Adipose tissue (tissue), 3 donors: ENCODE measurements around the gene PLCB4. TPM values are rescaled to one million over a fixed set of nuclear protein-coding genes. Genes with fewer than 3 reads are reported as not detected.
"Not testable (repeated sequence)": the region's sequence is repeated elsewhere in the genome, so short reads cannot be mapped to it uniquely, and the experiment has no call there.

Experiments used
- H3K27ac ChIP-seq: one replicate; pipeline ENCODE4 v1.5.1; 2013; ENCODE audit warnings: low read depth, low read length
- WGBS, 3 donors: extraction: QIAGEN DNeasy Blood & Tissue Kit; methylation state at CpG; one replicate each; pipeline ENCODE4 v1.1.7; 2013; 5-methylcytosine and 5-hydroxymethylcytosine counted together
- polyA plus RNA-seq, 3 donors: library from polyadenylated mRNA; stranded (reverse); fragments of 200-250 nt; gene quantifications; one replicate each; pipeline ENCODE4 v1.2.3, GENCODE V29; 2013
- donor health status: healthy with polysubstance abuse.
- donor health status: Bipolar disorder and iron deficiency.
- donor health status: healthy.

Gene PLCB4
- polyA plus RNA-seq, 3 donors, result 1.5 to 11.4 (median 5.7) TPM

GRCh38 chr20:9150679-9151078 is 81.8 kb downstream of the PLCB4 start:
- WGBS, 3 donors, result 76 to 94% (median 89%) methylated on average over 3 of the region's 3 CpGs
- H3K27ac ChIP-seq, result no peak overlapping the region

- not testable (repeated sequence) for H3K27ac ChIP-seq
- 88 to 100% (median 94%) methylated on average over 1 of the region's 1 CpG for WGBS, 3 donors
These were observed 83.3 kb downstream of the PLCB4 start for GRCh38 chr20:9152139-9152538.

- WGBS, 3 donors, result 82 to 91% (median 85%) methylated on average over 1 of the region's 1 CpG
- no peak overlapping the region for H3K27ac ChIP-seq
These were observed 85.7 kb downstream of the PLCB4 start for GRCh38 chr20:9154464-9155024.

- no peak overlapping the region for H3K27ac ChIP-seq
- 45 to 62% (median 62%) methylated on average over 4 of the region's 4 CpGs for WGBS, 3 donors
These were observed 87.8 kb downstream of the PLCB4 start for GRCh38 chr20:9156529-9157280.

DNA sequence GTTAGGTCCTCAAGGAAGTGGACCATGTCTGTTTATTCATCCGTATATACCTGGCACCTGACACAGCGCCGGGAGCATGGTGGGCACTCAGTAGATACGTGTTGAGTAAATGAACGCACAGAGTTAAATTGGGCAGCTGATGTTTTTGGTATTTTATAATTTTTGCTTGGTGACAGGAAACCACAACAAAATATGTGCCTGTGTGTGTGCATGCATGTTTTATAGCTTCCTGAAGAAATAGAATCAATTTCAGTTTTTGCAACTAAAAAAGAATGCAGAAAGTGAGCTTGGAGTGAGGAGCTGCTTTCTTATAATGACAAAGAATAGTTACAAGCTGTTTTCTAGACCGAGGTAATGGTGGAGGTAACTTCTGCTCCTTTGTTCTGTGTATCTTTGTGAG is 91.4 kb downstream of the PLCB4 start:
- WGBS, 3 donors, result 46 to 69% (median 51%) methylated on average over 6 of the region's 6 CpGs
- no peak overlapping the region for H3K27ac ChIP-seq

DNA sequence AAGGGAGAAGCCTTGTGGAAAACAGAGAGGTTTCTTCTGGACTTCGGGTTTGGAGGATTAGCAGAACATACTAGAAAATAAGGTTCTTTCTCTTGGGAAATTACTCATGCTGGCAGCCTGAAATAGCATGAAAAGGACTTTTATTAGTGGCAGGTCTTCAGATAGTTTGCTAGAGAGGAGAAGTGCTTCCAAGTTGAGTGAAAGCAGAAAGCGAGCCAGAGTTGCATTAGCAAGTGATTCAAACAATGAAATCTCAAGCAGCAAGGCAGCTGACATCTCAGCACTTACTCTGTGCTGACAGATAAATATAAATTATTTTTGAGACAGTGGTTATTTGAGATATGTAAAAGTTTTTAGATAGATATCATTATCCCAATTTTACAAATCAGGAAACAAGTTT is 91.9 kb downstream of the PLCB4 start:
- 21 to 52% (median 24%) methylated on average over 2 of the region's 2 CpGs for WGBS, 3 donors
- H3K27ac ChIP-seq, result no peak overlapping the region

DNA sequence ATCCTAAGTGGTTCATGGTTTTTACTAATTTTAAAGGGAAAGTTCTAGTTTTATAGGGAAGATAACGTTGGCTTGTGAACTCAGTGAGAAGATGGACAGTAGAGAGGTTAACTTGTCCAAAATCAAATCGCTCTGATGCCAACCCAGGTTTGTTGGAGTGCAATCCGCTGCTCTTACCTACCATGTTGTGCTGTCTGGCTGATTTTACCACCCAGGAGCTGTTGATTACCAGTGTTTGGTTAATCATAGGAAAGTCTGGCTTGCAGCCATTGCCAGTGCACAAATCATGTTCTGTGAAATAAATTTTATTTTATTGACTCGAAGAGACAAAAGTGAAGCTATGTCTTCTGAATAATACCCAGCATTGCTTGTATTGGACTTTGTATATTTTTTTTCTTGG is 92.4 kb downstream of the PLCB4 start:
- H3K27ac ChIP-seq, result no peak overlapping the region
- WGBS, 3 donors, result 53 to 55% (median 53%) methylated on average over 4 of the region's 4 CpGs

GRCh38 chr20:9163251-9163650 is 94.4 kb downstream of the PLCB4 start:
- H3K27ac ChIP-seq, result no peak overlapping the region
- 64 to 89% (median 69%) methylated on average over 3 of the region's 3 CpGs for WGBS, 3 donors

DNA sequence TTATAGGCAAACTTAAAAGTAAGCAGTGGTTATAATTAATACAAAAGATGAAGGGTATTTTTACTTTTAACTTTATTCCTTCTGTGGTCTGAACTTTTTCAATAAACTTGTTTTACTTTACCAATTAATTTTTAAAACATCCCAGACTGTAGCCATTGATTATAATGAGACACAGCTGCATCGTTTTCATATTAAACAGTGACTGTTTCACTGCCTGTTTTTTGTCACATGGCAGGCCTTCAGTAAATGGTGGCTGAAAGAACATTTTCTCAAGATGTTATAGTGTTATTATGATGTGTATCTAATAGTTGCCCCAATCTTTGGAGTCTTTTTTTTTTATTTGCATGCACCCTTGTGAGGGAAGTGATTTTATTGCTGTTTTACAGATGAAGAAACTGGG is 95.1 kb downstream of the PLCB4 start:
- 62 to 77% (median 74%) methylated on average over 1 of the region's 1 CpG for WGBS, 3 donors
- H3K27ac ChIP-seq, result no peak overlapping the region

- no peak overlapping the region for H3K27ac ChIP-seq
- WGBS, 3 donors, result 90 to 94% (median 90%) methylated on average over 2 of the region's 2 CpGs
These were observed 96.4 kb downstream of the PLCB4 start for GRCh38 chr20:9165261-9165660.

GRCh38 chr20:9166153-9166780 is 97.4 kb downstream of the PLCB4 start:
- 60 to 86% (median 81%) methylated on average over 11 of the region's 11 CpGs for WGBS, 3 donors
- no peak overlapping the region for H3K27ac ChIP-seq

DNA sequence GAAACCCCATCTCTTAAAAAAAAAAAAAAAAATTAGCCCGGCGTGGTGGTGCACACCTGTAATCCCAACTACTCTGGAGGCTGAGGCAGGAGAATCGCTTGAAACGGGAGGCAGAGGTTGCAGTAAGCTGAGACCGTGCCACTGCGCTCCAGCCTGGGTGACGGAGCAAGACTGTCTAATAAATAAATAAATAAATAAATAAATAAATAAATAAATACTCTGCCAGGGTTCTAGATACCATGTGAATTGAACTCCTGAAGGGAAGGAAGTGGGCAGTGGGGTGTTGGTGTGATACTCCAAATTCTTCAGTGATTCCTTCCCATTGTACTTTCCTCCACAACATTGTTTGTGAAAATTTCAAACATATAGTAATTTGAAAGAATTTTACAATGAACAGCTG is 100.5 kb downstream of the PLCB4 start:
- no peak overlapping the region for H3K27ac ChIP-seq
- 96 to 98% (median 97%) methylated on average over 7 of the region's 7 CpGs for WGBS, 3 donors

DNA sequence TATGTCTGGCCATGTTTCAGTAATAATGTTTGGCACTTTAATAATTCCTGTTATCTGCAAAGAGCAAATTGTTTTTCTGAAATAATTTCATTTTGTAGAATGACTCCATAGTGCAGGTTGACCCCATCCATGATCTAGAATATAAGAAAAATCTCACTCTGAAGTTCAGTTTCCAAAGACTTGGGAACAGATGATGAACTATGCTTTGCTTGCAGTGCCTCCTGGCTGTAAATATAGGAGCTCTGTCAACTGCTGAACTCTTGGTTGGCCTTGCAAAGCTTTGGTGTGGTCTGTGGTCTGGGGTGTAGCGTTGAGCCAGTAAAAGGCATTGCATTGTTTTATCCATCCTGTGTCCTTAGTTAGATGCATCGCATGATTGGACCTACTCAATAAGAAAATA is 104.0 kb downstream of the PLCB4 start:
- H3K27ac ChIP-seq, result no peak overlapping the region
- 49 to 80% (median 54%) methylated on average over 2 of the region's 2 CpGs for WGBS, 3 donors

DNA sequence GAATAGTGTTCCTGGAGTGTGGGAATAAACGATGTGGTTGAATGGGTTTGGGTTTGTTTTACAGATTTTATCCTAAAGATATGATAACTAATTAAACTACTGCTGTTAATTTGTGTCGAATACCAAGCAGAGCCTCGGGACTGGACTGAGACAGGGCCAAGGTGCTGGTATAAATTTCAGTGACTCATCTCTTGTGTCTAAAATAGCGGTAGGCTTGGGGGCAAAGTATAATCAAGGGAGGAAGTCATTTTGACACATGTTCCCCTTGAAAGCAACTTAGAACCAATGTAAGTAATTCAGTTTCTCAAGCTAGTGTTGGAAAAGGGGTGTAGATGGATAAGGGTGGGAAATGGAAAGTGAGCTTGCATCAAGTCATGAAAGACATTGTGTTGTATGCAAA is 108.4 kb downstream of the PLCB4 start:
- no peak overlapping the region for H3K27ac ChIP-seq
- 85 to 92% (median 90%) methylated on average over 4 of the region's 4 CpGs for WGBS, 3 donors

DNA sequence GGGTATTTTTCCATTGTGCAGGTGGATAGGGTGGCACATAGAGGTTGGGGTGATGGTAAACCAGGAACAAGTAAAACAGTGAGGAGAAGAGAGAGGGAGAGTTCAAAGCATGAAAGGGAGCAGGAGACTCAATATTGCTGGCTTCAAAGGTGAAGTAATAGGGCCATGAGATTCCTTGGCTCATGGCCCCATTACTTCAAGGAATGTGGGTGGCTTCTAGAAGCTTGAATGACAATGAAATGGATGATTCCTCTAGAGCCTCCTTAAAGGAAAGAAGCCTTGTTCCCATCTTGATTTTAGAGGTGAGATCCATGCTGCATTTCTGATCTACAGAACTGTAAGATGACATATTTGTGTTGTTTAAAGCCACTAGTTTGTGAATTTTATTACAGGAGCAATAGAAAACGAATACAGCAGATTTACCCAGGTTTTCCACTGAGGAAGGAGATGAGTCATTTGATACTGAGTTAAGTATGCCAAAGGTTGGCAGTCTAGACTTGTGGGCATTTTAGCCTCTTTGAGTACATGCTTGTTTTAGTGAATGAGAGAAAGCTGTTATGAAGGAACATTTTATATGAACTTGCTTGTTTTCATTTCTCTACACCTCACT is 110.4 kb downstream of the PLCB4 start:
- WGBS, 3 donors, result 41 to 66% (median 62%) methylated on average over 1 of the region's 1 CpG
- H3K27ac ChIP-seq, result no peak overlapping the region

DNA sequence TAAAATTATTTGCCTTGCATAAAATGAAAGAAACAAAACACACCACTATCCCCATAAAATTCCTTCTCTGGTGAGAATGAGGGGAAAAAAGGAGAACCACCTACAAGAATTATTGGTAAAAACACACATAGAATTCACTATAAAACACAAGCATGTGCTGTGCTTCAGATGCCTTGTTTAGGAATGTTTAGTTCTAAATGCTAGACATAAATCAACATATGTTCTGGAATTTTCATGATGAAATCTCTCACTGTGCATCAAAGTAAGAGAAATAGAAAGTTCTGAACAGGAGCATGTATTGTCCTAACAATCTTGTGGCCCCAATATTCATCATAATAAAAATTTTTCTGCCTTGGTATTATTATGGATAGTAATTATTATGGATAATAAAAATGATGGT is 111.0 kb downstream of the PLCB4 start:
- no peak overlapping the region for H3K27ac ChIP-seq

GRCh38 chr20:9180481-9181257 is 111.8 kb downstream of the PLCB4 start:
- 84 to 93% (median 85%) methylated on average over 1 of the region's 1 CpG for WGBS, 3 donors
- H3K27ac ChIP-seq, result no peak overlapping the region

- 84 to 91% (median 88%) methylated on average over 6 of the region's 6 CpGs for WGBS, 3 donors
- H3K27ac ChIP-seq, result no peak overlapping the region
These were observed 116.6 kb downstream of the PLCB4 start for GRCh38 chr20:9185511-9185910.

GRCh38 chr20:9186396-9186795 is 117.5 kb downstream of the PLCB4 start:
- H3K27ac ChIP-seq, result no peak overlapping the region
- WGBS, 3 donors, result 50 to 58% (median 54%) methylated on average over 5 of the region's 5 CpGs
